GM18508 (cell line): ENCODE data around the gene OPTC.
"Not testable (repeated sequence)": the region's sequence is repeated elsewhere in the genome, so short reads cannot be mapped to it uniquely, and the experiment has no call there.

Experiments used
- ATAC-seq: cut with Tn5 transposase; IDR thresholded peaks from one replicate; pipeline ENCODE4 v1.9.1; 2021; ENCODE audit warnings: moderate number of reproducible peaks; ENCODE audit not compliant: insufficient read depth, unreplicated experiment

Gene OPTC, protein sequence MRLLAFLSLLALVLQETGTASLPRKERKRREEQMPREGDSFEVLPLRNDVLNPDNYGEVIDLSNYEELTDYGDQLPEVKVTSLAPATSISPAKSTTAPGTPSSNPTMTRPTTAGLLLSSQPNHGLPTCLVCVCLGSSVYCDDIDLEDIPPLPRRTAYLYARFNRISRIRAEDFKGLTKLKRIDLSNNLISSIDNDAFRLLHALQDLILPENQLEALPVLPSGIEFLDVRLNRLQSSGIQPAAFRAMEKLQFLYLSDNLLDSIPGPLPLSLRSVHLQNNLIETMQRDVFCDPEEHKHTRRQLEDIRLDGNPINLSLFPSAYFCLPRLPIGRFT

DNA sequence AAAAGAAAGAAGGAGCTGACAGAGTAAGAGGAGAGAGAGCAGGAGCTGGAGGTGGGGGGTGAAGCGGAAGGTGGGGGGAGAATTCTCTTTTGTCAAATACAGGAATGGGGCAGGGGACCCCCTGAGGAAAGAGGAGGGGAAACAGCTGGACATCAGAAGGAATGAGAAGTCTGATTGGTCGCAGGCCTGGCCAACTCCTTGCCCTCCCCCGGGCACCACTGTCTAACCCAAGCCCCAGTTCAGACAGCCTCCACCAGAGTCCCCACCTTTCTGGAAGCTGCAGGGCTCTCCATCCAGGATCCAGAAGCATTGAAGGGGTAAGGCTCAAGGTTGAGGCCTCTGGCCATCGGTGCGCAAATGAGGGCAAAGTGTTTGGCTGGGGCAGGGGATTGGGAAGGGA is at the start of gene OPTC:
Gene OPTC (plus strand): TSS at position 253 of the 400 bp plus-strand sequence. CDS start 1,853 bp downstream, outside the sequence.
- no peak for ATAC-seq

GRCh38 chr1:203444171-203444576 is 49.8 kb upstream of the OPTC start:
- ATAC-seq = no peak

DNA sequence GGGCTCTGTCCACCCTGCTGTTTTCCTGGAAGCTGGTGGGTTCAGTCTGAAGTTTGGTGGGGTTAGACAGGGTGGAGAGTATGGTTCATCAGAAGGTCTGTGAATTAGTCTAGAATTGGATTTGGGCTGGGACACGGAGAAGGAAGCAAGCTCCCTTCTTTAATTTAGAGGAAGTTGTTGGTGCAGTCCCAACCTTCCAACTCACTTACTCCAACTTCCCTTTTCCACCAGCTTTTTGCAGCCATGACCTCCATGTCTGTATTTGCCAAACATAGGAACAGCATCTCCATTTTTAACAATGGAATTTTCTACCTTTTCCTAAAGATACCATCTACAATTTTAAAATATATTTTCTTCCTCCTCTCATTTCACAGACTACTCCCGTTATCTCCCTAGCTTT is 46.8 kb upstream of the OPTC start:
- ATAC-seq = no peak

- not testable (repeated sequence) for ATAC-seq
These were observed 46.4 kb upstream of the OPTC start for GRCh38 chr1:203447598-203447997.

DNA sequence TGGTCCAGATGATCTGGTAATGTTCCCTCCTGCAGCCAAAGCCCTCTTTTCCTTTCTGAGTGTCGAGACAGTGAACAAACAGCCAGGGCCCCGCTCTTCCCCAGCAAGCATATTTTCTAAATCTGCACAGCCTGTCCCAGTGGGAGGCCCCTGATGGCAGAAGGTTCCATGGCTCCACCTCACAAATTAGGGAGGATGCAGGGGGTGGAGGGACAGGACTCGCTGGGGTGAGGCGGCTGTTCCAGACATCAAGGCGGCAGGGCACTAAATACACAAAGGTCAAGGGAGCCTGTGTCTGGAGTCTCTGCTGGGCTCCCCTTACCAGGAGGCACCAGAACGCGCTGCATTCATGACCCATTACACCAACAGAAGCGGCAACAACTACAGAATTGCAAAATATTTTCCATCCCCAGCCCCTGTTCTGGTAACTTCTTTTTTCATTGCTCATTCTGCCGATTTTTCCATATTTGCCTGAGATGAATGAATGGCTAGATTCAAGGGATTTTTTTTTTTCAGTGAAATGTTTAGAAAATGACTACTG is 45.4 kb upstream of the OPTC start:
- ATAC-seq = no peak

- ATAC-seq = no peak
These were observed 44.0 kb upstream of the OPTC start for GRCh38 chr1:203450001-203450400.

DNA sequence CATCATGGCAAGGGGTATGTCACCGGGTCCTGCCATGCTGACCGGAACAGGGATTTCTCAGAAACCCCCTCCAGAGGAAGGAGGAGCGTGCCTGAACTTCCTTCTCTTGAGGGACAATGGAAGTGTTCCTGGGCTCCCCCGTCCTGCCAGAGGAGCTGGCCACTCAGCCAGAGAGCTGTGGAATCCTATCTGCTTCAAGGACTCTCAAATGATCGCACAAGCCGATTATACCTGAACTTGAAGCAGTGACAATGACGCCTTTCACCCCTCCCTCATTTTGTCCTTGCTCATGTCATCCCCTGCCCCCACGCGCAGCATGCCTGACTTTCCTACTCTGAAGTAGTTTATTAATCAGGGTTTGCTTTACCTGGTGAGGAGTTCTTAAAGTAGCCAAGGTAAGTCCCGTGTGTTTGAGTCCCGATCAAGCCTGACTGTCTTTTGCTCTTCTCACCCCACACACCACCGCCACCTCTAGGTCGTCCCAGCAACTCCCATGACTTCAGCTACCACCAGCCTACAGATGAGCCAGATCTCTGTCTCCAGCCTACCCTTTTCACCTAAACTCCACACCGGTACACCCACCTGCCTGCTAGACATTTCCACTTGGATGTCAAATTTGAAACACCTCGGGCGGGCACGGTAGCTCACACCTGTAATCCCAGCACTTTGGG is 43.3 kb upstream of the OPTC start:
- ATAC-seq = no peak

DNA sequence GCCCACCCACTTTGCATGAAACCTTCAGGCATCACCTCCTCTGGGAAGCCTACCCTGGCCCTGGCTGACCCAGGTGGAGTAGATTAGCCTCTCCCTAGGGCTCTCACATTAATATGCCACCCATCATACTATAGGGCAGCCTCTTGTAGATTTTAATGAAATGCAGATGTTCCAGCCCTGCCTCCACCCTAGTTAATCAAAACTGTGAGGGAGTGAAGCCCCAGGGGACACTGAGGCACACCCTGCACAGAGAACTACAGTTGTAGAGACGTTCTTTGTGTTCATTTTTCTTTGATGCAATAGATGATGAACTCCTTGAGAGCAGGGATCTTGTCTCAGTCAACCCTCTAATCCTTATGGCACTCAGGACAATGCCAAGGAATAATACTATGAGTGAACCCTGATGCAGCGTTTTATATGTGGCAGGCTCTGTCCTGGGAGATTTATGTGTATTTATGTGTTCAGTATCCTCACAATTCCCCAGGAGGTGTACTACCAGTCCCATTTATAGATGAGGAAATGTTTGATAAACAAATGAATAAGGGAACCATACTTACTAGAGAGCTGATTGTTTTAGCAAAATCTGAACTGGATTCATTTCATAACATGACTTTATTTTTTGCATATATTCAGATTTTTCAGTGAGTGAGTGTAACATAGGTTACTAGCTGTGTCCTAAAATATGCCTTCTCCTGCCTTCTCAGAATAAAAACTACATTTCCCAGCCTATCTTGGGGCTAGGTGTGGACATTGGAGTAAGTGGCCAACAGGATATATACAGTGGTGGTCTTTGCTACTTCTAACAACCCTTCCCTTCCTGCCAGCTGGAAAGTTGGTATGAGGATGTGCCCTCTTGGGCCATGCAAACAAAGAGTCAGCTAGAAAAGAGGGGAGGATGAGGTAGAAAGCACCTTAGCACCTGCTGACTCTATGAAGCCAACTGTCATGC is 41.8 kb upstream of the OPTC start:
- no peak for ATAC-seq

- no peak for ATAC-seq
These were observed 40.9 kb upstream of the OPTC start for GRCh38 chr1:203453016-203453415.

- no peak for ATAC-seq
These were observed 40.3 kb upstream of the OPTC start for GRCh38 chr1:203453616-203454015.

- ATAC-seq = no peak
These were observed 38.9 kb upstream of the OPTC start for GRCh38 chr1:203454986-203455471.

- ATAC-seq = no peak
These were observed 38.2 kb upstream of the OPTC start for GRCh38 chr1:203455706-203456105.

DNA sequence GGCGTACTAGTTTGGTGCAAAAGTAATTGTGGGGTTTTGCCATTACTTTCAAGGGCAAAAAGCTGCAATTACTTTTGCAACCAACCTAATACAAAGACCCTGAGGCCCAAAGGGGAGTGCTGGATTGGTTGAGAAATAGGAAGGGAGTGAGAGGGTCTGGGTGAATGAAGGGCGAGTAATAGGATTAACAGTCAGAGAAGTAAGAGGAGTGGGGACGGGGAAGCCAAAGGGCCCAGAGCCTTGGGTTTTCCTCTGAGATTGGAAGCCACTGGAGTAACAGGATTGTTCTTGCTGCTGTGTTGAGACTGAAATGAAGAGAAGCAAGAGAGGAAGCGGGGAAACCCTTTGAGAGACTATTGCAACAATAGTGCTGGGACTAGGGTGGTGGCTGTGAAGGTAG is 37.4 kb upstream of the OPTC start:
- no peak for ATAC-seq

DNA sequence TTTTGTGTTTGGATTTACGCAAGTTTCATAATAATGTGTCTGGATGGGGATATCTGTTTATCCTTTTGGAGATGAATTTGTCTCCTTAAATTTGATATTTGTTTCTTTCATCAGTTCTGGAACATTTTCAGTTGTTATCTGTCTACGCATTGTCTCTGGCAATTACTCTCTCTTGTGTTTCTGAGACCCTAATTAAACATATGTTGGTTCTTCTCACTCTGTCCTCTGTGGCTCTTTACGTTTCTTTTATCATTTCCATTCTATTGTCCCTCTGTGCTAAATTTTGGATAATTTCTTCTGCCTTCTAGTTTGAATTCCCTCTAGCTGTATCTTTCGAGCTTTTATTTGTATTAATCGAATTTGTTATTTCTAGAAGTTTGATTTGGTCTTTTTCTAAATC is 35.9 kb upstream of the OPTC start:
- no peak for ATAC-seq

DNA sequence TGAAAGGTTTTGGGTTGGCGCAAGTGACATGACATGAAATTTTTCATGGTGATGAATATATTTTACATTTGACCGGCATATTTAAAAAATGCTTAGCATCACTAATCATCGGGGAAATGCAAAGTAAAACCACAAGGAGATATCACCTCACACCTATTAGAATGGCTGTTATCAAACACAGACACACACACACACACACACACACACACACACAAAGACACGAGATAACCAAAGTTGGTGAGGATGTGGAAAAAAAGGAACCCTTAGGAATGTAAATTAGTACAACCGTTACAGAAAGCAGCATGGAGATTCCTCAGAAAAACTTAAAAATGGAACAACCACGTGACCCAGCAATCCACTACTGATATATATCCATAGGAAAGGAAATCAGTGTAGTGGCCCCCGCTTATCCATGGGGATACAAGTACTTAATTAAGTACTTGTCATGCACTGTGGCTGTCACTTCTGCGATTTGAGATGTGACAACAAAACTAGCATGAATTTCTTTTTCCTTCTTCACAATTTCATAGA is 34.2 kb upstream of the OPTC start:
- ATAC-seq = no peak

GRCh38 chr1:203461717-203462116 is 32.2 kb upstream of the OPTC start:
- no peak for ATAC-seq

GRCh38 chr1:203462143-203462542 is 31.8 kb upstream of the OPTC start:
- no peak for ATAC-seq

DNA sequence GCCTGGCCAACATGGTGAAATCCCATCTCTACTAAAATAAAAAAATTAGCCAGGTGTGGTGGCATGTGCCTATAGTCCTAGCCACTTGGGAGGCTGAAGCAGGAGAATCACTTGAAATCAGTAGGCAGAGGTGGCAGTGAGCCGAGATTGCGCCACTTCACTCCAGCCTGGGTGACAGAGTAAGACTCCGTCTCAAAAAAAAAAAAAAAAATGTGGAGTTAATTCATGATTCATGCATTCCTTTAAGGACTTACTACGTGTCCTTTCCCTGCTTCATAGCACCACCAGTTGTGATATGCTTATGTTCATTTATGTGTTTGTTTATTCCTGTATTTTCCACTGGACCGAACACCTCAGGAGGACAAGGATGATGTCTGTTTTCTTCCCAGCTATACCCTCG is 31.1 kb upstream of the OPTC start:
- no peak for ATAC-seq

DNA sequence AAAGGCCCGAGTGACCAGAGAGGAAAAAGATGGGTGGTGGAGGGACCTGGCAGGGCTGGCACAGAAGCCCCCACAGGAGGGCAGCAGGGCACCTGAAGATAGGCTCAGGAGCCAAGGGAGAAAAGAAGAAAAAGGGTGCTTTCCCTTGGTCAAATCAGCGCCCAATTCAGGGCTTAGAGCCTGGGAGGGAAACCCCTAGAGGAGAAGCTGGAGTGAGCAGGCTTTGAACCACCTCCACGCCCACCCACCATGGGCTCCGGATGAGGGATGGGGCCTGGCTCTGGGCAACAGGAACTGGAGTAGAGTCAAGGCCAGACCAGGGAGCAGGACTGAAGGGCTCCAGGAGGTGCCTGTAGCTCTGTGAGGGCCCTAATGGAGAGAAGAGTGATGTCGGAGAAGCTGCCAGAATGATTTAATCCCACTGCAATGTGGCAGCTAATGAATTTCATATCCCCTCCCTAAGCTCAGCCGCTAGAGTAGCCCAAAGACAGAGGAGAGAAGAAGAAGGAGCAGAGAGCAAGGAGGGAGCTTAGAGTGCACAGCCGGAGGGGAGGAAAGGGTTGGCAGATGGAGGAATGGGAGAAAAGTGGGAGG is 30.4 kb upstream of the OPTC start:
- ATAC-seq = no peak

DNA sequence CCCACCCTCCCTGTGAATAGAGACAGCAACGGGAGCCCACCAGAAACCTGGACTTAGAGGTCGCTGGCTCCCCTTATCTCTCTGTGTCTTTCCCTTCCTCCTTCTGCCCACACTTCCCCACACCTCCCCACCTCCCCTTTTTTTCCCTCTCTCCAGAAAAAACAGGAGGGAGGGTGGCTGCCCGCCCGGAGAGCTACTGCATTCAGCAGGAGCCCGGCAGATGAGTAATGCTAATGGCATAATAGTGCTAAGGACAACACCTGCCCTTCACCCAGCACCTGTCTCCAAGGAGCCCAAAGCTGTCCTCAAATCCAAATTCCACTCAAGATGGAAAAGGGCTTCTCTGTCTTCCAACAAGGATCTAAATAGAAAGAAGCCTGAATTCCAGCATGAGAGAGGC is 29.7 kb upstream of the OPTC start:
- ATAC-seq = no peak
